ENCODE results near the gene BRD4.
"Not testable (repeated sequence)": the region's sequence is repeated elsewhere in the genome, so short reads cannot be mapped to it uniquely, and the experiment has no call there.

Gene BRD4

GRCh38 chr19:15360015-15360414 lies 27.7 kb upstream of the BRD4 start:
- DNase-seq (ENCODE audit: low spot score), result not testable (repeated sequence)

GRCh38 chr19:15358918-15359317 lies 26.6 kb upstream of the BRD4 start:
- DNase-seq (ENCODE audit: low spot score), result no peak

DNA sequence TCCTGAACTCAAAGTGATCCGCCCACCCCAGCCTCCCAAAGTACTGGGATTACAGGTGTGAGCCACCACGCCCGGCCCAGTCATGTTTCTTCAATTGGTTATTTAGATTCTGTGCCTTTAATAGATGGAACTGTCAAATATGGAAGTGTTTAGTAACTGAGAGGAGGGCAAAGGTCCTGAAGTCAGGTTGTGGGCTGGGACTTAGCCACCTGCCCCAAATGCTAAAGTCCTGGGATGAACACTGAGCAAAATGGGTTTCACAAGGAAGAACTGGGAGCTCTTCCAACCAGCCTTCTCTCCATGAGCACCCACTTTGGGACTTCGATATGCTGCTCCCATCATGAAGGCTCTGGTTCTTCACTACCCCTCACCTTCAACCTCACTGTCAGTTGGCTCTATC lies 25.6 kb upstream of the BRD4 start:
- no peak for DNase-seq (ENCODE audit: low spot score)

DNA sequence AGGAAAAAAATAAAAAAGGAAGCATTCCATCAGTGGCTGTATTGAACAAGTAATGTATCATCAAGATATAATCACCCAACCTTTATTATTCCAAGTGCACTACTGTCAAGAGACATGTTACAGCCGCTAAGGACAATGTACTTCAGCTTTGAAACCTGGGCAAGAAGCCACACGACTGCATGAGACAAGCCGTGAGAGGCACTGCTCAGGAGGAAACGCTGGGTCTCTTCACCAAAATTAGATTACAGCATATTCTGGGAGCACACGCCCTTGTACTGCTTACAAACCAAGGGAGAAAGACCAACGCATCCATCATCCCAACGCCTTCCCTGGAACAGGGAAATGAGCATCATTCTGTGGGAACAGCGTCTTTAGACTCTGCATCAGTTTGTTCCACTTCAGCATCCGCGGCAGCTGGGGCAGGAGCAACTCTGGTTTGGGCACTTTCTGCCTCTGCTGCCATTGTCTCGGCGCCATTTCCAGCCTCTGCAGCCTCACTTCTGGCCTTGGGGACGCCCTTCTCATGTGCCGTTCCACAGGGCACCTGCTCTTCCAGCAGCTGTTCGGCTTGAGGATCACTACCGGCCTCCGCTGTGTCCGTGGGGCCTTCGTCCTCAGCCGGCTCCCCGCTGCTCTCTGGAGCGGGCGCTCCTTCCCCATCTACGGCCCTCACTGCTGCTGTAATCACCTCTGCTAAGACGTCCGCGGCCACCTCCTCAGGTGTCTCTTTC lies 22.4 kb upstream of the BRD4 start:
- no peak for DNase-seq (ENCODE audit: low spot score)

DNA sequence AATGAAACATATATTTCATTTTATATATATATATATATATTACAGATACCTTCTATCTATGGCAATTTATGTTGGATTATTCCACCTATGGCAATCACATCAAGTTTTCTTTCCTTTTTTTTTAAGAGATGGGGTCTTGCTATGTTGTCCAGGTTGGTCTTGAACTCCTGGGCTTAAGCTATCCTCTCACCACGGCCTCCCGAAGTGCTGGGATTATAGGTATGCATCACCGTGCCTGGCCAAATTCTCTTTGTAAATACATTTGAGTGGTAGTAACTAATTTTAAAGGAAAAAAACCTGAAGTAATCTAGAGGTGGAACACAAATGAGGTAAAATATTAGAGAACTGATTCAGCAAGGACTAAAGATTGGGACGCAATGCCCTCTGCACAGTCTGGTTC lies 21.6 kb upstream of the BRD4 start:
- no peak for DNase-seq (ENCODE audit: low spot score)

- not testable (repeated sequence) for DNase-seq (ENCODE audit: low spot score)
Observed at GRCh38 chr19:15352535-15352934, 20.2 kb upstream of the BRD4 start.

GRCh38 chr19:15341328-15341727 lies 9.0 kb upstream of the BRD4 start:
- not testable (repeated sequence) for DNase-seq (ENCODE audit: low spot score)

DNA sequence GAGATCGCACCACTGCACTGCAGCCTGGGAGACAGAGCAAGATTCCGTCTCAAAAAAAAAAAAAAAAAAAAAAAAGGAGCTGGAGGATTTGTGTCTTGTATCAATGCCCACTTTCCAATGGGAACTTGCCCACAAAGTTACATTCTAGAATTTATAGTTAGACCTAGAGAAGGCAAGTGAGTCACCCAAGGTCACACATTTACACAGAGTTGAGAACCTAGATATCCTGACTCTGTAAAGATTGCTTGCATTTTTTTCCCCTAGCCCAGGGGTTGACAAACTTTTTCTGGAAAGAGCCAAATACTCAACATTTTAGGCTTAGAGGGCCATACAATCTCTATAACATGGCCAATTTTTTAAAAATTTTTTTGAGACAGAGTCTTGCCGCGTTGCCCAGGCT lies 7.7 kb upstream of the BRD4 start:
- no peak for DNase-seq (ENCODE audit: low spot score)

DNA sequence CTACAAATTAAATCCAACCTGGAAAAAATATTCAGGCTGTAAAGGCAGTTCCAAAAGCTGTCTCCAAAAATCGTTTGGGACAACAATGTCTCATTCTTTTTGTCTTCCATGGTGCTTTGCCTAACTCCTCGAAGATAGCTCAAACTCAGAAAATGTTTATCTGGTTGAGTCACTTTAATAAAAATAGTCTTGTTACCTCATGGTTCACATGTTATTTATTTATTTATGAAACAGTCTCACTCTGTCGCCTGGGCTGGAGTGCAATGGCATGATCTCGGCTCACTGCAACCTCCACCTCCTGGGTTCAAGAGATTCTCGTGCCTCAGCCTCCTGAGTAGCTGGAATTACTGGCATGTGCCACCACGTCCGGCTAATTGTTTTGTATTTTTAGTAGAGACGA lies 4.9 kb upstream of the BRD4 start:
- DNase-seq (ENCODE audit: low spot score), result no peak

GRCh38 chr19:15335992-15336391 lies 3.7 kb upstream of the BRD4 start:
- DNase-seq (ENCODE audit: low spot score), result not testable (repeated sequence)

GRCh38 chr19:15331419-15332310 lies 674 bp downstream of the BRD4 start:
- DNase-seq (ENCODE audit: low spot score), result peak; percentile 20

- DNase-seq (ENCODE audit: low spot score), result peak; percentile 47
Observed at GRCh38 chr19:15330801-15331418, 1.4 kb downstream of the BRD4 start.

DNA sequence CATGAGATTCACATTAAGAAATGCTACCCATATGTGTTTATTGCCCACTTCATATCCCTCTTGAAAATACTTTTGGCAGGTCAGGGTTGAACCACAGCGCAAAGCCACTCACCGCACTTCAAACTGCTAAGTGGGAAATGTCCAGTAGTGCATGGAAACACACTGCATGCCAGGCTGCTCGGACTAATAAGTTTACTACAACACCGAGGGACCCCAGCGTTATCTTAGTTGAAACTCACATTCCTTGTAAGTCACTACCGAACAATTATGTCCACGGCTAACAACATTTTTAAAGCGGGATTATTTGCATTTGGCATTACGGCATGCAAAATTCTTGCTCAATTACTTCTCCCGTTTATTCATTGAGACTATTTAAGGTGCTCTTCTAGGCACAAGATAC lies 4.0 kb downstream of the BRD4 start:
- no peak for DNase-seq (ENCODE audit: low spot score)

- DNase-seq (ENCODE audit: low spot score), result no peak
Observed at GRCh38 chr19:15324791-15325519, 7.4 kb downstream of the BRD4 start.

- no peak for DNase-seq (ENCODE audit: low spot score)
Observed at GRCh38 chr19:15323496-15324235, 8.7 kb downstream of the BRD4 start.

GRCh38 chr19:15321739-15322138 lies 10.6 kb downstream of the BRD4 start:
- no peak for DNase-seq (ENCODE audit: low spot score)

DNA sequence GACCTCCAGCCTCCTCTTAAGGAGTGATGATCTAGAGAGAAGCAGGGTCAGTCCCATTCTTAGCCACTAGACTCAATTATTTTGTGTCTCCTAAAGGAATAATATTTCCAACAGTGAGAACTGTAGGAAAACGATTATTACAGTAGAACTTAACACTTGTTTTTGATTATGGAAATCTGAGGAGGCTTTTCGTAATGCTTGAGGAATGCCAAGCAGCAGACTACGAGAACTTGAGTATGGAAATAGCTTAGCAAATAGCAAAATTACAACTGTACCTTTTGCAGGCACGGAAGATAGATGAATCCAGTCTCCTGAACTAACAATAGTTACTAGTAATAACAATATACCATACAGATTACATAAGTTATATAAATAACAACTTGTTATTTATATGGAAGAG lies 12.2 kb downstream of the BRD4 start:
- no peak for DNase-seq (ENCODE audit: low spot score)

- DNase-seq (ENCODE audit: low spot score), result no peak
Observed at GRCh38 chr19:15318241-15318691, 14.1 kb downstream of the BRD4 start.

- DNase-seq (ENCODE audit: low spot score), result no peak
Observed at GRCh38 chr19:15317392-15318071, 14.8 kb downstream of the BRD4 start.

- no peak for DNase-seq (ENCODE audit: low spot score)
Observed at GRCh38 chr19:15316498-15316897, 15.8 kb downstream of the BRD4 start.

DNA sequence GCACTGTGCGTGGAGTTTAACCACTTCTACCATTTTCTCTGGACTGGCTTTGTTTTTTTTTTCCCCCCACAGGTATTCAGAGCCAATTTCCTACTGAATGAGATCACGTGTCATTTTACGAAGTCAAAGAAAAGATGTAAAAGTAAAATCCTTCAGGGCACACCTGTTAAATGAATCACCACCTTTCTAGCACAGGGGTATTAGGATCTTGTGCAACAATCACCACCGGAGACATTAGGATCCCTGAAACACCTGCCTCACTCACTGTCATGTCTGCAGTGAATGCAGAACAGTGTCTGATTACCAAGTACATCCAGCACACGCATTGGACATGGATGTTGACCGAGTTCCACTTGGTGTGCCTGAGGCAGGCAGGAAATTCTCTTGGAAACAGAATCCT lies 17.2 kb downstream of the BRD4 start:
- no peak for DNase-seq (ENCODE audit: low spot score)
